Measurements from ENCODE around the gene HGFAC. TPM values are rescaled to one million over a fixed set of nuclear protein-coding genes. Genes with fewer than 3 reads are reported as not detected.
"Not testable (repeated sequence)": the region's sequence is repeated elsewhere in the genome, so short reads cannot be mapped to it uniquely, and the experiment has no call there.

The HGFAC gene
- total RNA-seq, 1 donor from 2014 or later, result not detected

GRCh38 chr4:3451956-3452355 is 10.2 kb downstream of the HGFAC start:
- TF ChIP-seq CTCF (IDR thresholded peaks at IDR 0.05; ENCODE audit: insufficient read depth, low read length, severe bottlenecking), result no peak
- Histone ChIP-seq H3K36me3 (ENCODE audit: control insufficient read depth, insufficient read depth, low read length) (no peaks in the 10 kb centered on the region), H3K27me3 (ENCODE audit: control insufficient read depth, insufficient read depth, low read length) (no peaks in the 10 kb centered on the region), H3K4me3 (ENCODE audit: low read depth, low read length) (no peak overlapping the region)
- FAIRE-seq (peak; percentile 85), DNase-seq (ENCODE audit: low read depth) (peak; percentile 69)

GRCh38 chr4:3452376-3452775 is 10.6 kb downstream of the HGFAC start:
- TF ChIP-seq CTCF (IDR thresholded peaks at IDR 0.05; ENCODE audit: insufficient read depth, low read length, severe bottlenecking), result peak; percentile 12
- DNase-seq (ENCODE audit: low read depth) (no peak), FAIRE-seq (no peak)
- Histone ChIP-seq H3K36me3 (ENCODE audit: control insufficient read depth, insufficient read depth, low read length) (no peaks in the 10 kb centered on the region), H3K27me3 (ENCODE audit: control insufficient read depth, insufficient read depth, low read length) (no peaks in the 10 kb centered on the region), H3K4me3 (ENCODE audit: low read depth, low read length) (no peak overlapping the region)

GRCh38 chr4:3455596-3455995 is 13.8 kb downstream of the HGFAC start:
- H3K4me3 ChIP-seq (ENCODE audit: low read depth, low read length); H3K36me3 ChIP-seq (ENCODE audit: control insufficient read depth, insufficient read depth, low read length); FAIRE-seq; DNase-seq (ENCODE audit: low read depth): not testable (repeated sequence)
- H3K27me3 ChIP-seq (ENCODE audit: control insufficient read depth, insufficient read depth, low read length), result peaks cover 13% of the 10 kb centered on the region

GRCh38 chr4:3458371-3458770 is 16.6 kb downstream of the HGFAC start:
- Histone ChIP-seq H3K36me3 (ENCODE audit: control insufficient read depth, insufficient read depth, low read length) (no peaks in the 10 kb centered on the region), H3K4me3 (ENCODE audit: low read depth, low read length) (no peak overlapping the region), H3K27me3 (ENCODE audit: control insufficient read depth, insufficient read depth, low read length) (peaks cover 22% of the 10 kb centered on the region)
- DNase-seq (ENCODE audit: low read depth), result no peak
- no peak for TF ChIP-seq CTCF (IDR thresholded peaks at IDR 0.05; ENCODE audit: insufficient read depth, low read length, severe bottlenecking)
- FAIRE-seq, result no peak

- not testable (repeated sequence) for H3K36me3 ChIP-seq (ENCODE audit: control insufficient read depth, insufficient read depth, low read length); FAIRE-seq; H3K4me3 ChIP-seq (ENCODE audit: low read depth, low read length); DNase-seq (ENCODE audit: low read depth)
- peaks cover 27% of the 10 kb centered on the region for H3K27me3 ChIP-seq (ENCODE audit: control insufficient read depth, insufficient read depth, low read length)
These were observed 17.4 kb downstream of the HGFAC start for GRCh38 chr4:3459156-3459555.

- H3K36me3 ChIP-seq (ENCODE audit: control insufficient read depth, insufficient read depth, low read length), result no peaks in the 10 kb centered on the region
- peaks cover 34% of the 10 kb centered on the region for H3K27me3 ChIP-seq (ENCODE audit: control insufficient read depth, insufficient read depth, low read length)
- FAIRE-seq (peak; percentile 32), DNase-seq (ENCODE audit: low read depth) (no peak)
- no peak for TF ChIP-seq CTCF (IDR thresholded peaks at IDR 0.05; ENCODE audit: insufficient read depth, low read length, severe bottlenecking)
- no peak overlapping the region for H3K4me3 ChIP-seq (ENCODE audit: low read depth, low read length)
These were observed 19.2 kb downstream of the HGFAC start for GRCh38 chr4:3460926-3461325.

GRCh38 chr4:3461515-3462291 is 19.9 kb downstream of the HGFAC start:
- DNase-seq (ENCODE audit: low read depth), result peak; percentile 57
- H3K36me3 ChIP-seq (ENCODE audit: control insufficient read depth, insufficient read depth, low read length), result no peaks in the 10 kb centered on the region
- FAIRE-seq, result no peak
- H3K27me3 ChIP-seq (ENCODE audit: control insufficient read depth, insufficient read depth, low read length), result peaks cover 38% of the 10 kb centered on the region
- H3K4me3 ChIP-seq (ENCODE audit: low read depth, low read length), result no peak overlapping the region
- no peak for TF ChIP-seq CTCF (IDR thresholded peaks at IDR 0.05; ENCODE audit: insufficient read depth, low read length, severe bottlenecking)
